GM12892 (cell line): ENCODE measurements around the gene CYB5R3.

ENCODE experiments used
- POLR2A ChIP-seq: IDR thresholded peaks from 2 replicates; pipeline ENCODE4 v1.6.1; 2011; ENCODE audit warnings: low read depth, low read length, control low read depth
- TAF1 ChIP-seq: IDR thresholded peaks from 2 replicates; pipeline ENCODE4 v1.6.1; 2011; ENCODE audit warnings: low read depth, mild to moderate bottlenecking, control low read depth, low read length, borderline replicate concordance

DNA sequence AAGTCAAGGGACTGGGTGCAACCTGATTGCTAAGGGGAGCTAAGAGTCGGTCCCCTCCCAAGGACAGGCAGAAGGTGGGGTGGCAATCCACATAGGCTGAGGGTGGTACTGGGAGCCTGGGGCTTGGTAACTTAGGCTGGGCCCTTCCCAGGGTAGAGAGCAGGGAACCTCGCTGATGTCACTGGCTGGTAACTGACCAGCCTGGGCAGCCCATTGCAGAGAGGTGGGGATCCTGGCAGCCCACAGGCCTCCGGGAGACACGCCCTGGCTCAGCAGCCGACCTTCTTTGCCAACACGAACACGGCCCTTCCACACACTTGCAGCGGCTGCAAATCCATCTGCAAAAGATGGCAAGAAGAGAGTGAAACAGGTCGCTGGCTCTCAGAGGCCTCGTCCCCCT lies 46.1 kb upstream of the CYB5R3 start:
- TF ChIP-seq POLR2A (no peak), TAF1 (no peak)
